ENCODE results near the gene GASK1A. TPM values are rescaled to one million over a fixed set of nuclear protein-coding genes. Genes with fewer than 3 reads are reported as not detected.

Gene GASK1A
- total RNA-seq, 2 experiments from 2014 or later, result 0.28 TPM; not detected in 1

- POLR2A ChIA-PET, result no interaction called here
- no peak overlapping the region for H3K27ac Mint-ChIP-seq
- Histone ChIP-seq H3K4me1 (ENCODE audit: insufficient read depth, low read length) (no peaks in the 10 kb centered on the region), H3K27me3 (ENCODE audit: control insufficient read depth in 1 of 2, insufficient read depth in 2 of 2, low read length in 2 of 2) (no peaks in the 10 kb centered on the region), H3K36me3 (ENCODE audit: insufficient read depth, low read length) (no peaks in the 10 kb centered on the region), H3K4me3 (ENCODE audit: low read length) (no peak overlapping the region), H3K27ac (ENCODE audit: low read depth in 1 of 2, low read length in 2 of 2) (no peak overlapping the region), H3K9me3 (ENCODE audit: control insufficient read depth in 1 of 2, insufficient read depth in 1 of 2, low read length in 2 of 2) (no peaks in the 10 kb centered on the region)
- no peaks in the 10 kb centered on the region for H3K27me3 Mint-ChIP-seq
- H3K36me3 Mint-ChIP-seq (ENCODE audit: low read depth), result no peaks in the 10 kb centered on the region
- CTCF ChIA-PET, result no interaction called here
- no peak for TF ChIP-seq CTCF (IDR thresholded peaks at IDR 0.05)
- peaks cover 13% of the 10 kb centered on the region for H3K4me1 Mint-ChIP-seq (ENCODE audit: low read depth)
- H3K9me3 Mint-ChIP-seq, result no peaks in the 10 kb centered on the region
- no peak overlapping the region for H3K4me3 Mint-ChIP-seq
- DNase-seq, result no peak
- intact Hi-C loops (cut with DNase I, micrococcal nuclease), result no loop called here
- ATAC-seq (ENCODE audit: poor library complexity), result no peak
Observed at GRCh38 chr3:43001094-43001553, 22.0 kb downstream of the GASK1A start.

- H3K36me3 Mint-ChIP-seq (ENCODE audit: low read depth), result no peaks in the 10 kb centered on the region
- H3K27me3 ChIP-seq (ENCODE audit: control insufficient read depth in 1 of 2, insufficient read depth in 2 of 2, low read length in 2 of 2), result no peaks in the 10 kb centered on the region
- H3K9me3 Mint-ChIP-seq, result no peaks in the 10 kb centered on the region
- H3K27ac Mint-ChIP-seq, result no peak overlapping the region
- H3K9me3 ChIP-seq (ENCODE audit: control insufficient read depth in 1 of 2, insufficient read depth in 1 of 2, low read length in 2 of 2), result no peaks in the 10 kb centered on the region
- no peak for ATAC-seq (ENCODE audit: poor library complexity)
- no peak overlapping the region for H3K27ac ChIP-seq (ENCODE audit: low read depth in 1 of 2, low read length in 2 of 2)
- ChIA-PET CTCF (no interaction called here), POLR2A (no interaction called here)
- no peaks in the 10 kb centered on the region for H3K36me3 ChIP-seq (ENCODE audit: insufficient read depth, low read length)
- no peaks in the 10 kb centered on the region for H3K4me1 ChIP-seq (ENCODE audit: insufficient read depth, low read length)
- DNase-seq, result no peak
- no peak overlapping the region for H3K4me3 ChIP-seq (ENCODE audit: low read length)
- no peaks in the 10 kb centered on the region for H3K27me3 Mint-ChIP-seq
- no peak for TF ChIP-seq CTCF (IDR thresholded peaks at IDR 0.05)
- intact Hi-C loops (cut with DNase I, micrococcal nuclease), result no loop called here
- H3K4me3 Mint-ChIP-seq, result no peak overlapping the region
- H3K4me1 Mint-ChIP-seq (ENCODE audit: low read depth), result peaks cover 18% of the 10 kb centered on the region
Observed at GRCh38 chr3:43001556-43002121, 22.5 kb downstream of the GASK1A start.

GRCh38 chr3:43004282-43004681 is 25.2 kb downstream of the GASK1A start:
- Histone ChIP-seq H3K36me3 (ENCODE audit: insufficient read depth, low read length) (no peaks in the 10 kb centered on the region), H3K27ac (ENCODE audit: low read depth in 1 of 2, low read length in 2 of 2) (no peak overlapping the region), H3K4me1 (ENCODE audit: insufficient read depth, low read length) (no peaks in the 10 kb centered on the region), H3K4me3 (ENCODE audit: low read length) (no peak overlapping the region), H3K9me3 (ENCODE audit: control insufficient read depth in 1 of 2, insufficient read depth in 1 of 2, low read length in 2 of 2) (no peaks in the 10 kb centered on the region), H3K27me3 (ENCODE audit: control insufficient read depth in 1 of 2, insufficient read depth in 2 of 2, low read length in 2 of 2) (no peaks in the 10 kb centered on the region)
- Mint-ChIP-seq H3K27me3 (no peaks in the 10 kb centered on the region), H3K36me3 (ENCODE audit: low read depth) (no peaks in the 10 kb centered on the region), H3K27ac (no peak overlapping the region), H3K9me3 (no peaks in the 10 kb centered on the region), H3K4me1 (ENCODE audit: low read depth) (peaks cover 29% of the 10 kb centered on the region), H3K4me3 (no peak overlapping the region)
- ATAC-seq (ENCODE audit: poor library complexity) (no peak), DNase-seq (no peak)
- no peak for TF ChIP-seq CTCF (IDR thresholded peaks at IDR 0.05)
- ChIA-PET CTCF (no interaction called here), POLR2A (interaction anchor here (0.7 kb wide), 1 partner anchor 159 kb away, joined by 3 read pairs; no protein-coding TSS in a partner anchor)
- intact Hi-C loops (cut with DNase I, micrococcal nuclease), result no loop called here
